HG02763 (cell line): Measurements from ENCODE around the gene EPS8L1.
"Not testable (repeated sequence)": the region's sequence is repeated elsewhere in the genome, so short reads cannot be mapped to it uniquely, and the experiment has no call there.

Experiments
- ATAC-seq: cut with Tn5 transposase; IDR thresholded peaks from one replicate; pipeline ENCODE4 v1.9.1; 2021; ENCODE audit warnings: mild to moderate bottlenecking, moderate library complexity; ENCODE audit not compliant: unreplicated experiment

The EPS8L1 gene

GRCh38 chr19:55048446-55048845, 27.2 kb upstream of the EPS8L1 start:
- ATAC-seq, result no peak

- no peak for ATAC-seq
Observed at GRCh38 chr19:55050749-55051532, 24.7 kb upstream of the EPS8L1 start.

- no peak for ATAC-seq
Observed at GRCh38 chr19:55053735-55054134, 21.9 kb upstream of the EPS8L1 start.

GRCh38 chr19:55056827-55057226, 18.8 kb upstream of the EPS8L1 start:
- ATAC-seq, result no peak

- ATAC-seq, result no peak
Observed at GRCh38 chr19:55058781-55059610, 16.7 kb upstream of the EPS8L1 start.

GRCh38 chr19:55060287-55060686, 15.4 kb upstream of the EPS8L1 start:
- ATAC-seq, result not testable (repeated sequence)

GRCh38 chr19:55062735-55063491, 12.8 kb upstream of the EPS8L1 start, which contains the start of gene RDH13:
TSS of gene RDH13 (minus strand) at chr19:55063148. CDS start at chr19:55063032, 116 bp downstream.
- ATAC-seq, result peak; percentile 92

GRCh38 chr19:55063492-55063843, 12.2 kb upstream of the EPS8L1 start:
- ATAC-seq, result no peak

GRCh38 chr19:55065516-55065915, 10.2 kb upstream of the EPS8L1 start:
- ATAC-seq, result not testable (repeated sequence)

- ATAC-seq, result no peak
Observed at GRCh38 chr19:55066107-55066709, 9.5 kb upstream of the EPS8L1 start.

- ATAC-seq, result no peak
Observed at GRCh38 chr19:55067869-55068268, 7.8 kb upstream of the EPS8L1 start.

GRCh38 chr19:55068950-55069864, 6.5 kb upstream of the EPS8L1 start:
- ATAC-seq, result no peak

- no peak for ATAC-seq
Observed at GRCh38 chr19:55069865-55070197, 5.8 kb upstream of the EPS8L1 start.

- no peak for ATAC-seq
Observed at GRCh38 chr19:55070466-55071128, 5.1 kb upstream of the EPS8L1 start.

GRCh38 chr19:55071129-55071502, 4.6 kb upstream of the EPS8L1 start:
- no peak for ATAC-seq

- no peak for ATAC-seq
Observed at GRCh38 chr19:55071913-55072312, 3.8 kb upstream of the EPS8L1 start.

GRCh38 chr19:55076321-55076720, 652 bp downstream of the EPS8L1 start:
- no peak for ATAC-seq

- no peak for ATAC-seq
Observed at GRCh38 chr19:55077106-55077505, 1.4 kb downstream of the EPS8L1 start.

GRCh38 chr19:55078996-55079395, 3.3 kb downstream of the EPS8L1 start:
- ATAC-seq, result no peak
